ENCODE results near the gene PHTF1.

Gene PHTF1

DNA sequence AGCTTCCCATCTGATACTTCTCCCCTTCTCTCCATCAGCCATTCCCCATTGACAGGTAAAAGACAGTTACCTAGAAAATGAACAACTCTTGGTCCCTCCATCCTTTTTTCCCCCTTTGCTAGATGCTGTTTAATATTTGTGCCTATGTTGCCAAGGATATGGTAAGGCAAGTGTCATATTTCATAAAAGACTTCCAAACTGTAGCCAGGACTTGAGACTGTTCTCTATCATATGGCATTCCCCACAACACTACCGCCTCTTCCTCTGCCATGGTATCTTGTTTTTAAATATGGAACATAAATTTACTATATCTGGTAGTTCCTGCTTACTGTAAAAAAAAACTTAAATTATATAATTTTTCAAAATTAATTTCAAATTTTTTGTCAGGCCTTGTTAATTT, 97.2 kb downstream of the PHTF1 start:
- no peak for DNase-seq

DNA sequence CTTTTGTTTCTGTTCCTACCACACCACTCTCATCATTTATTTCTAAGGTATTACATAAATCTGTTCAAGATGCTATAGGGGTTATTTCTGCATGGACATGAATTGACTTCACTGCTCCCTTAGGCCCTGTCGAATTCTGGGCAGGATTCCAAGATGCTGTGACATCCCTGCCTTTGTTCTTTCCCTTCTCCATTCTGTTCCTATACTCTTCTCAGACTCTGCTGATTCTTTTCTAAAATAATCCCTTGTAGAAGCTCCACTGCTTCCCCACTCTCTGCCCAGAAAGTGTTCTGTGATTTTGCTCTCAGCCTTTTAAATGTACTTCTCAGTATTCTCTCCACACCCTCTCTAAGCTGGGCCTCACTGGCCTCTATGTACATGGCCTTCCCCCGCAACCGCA, 99.2 kb downstream of the PHTF1 start:
- DNase-seq = no peak

GRCh38 chr1:113659556-113659955, 99.7 kb downstream of the PHTF1 start:
- DNase-seq = no peak

- DNase-seq = no peak
Measured at GRCh38 chr1:113659035-113659434, 100.3 kb downstream of the PHTF1 start.

DNA sequence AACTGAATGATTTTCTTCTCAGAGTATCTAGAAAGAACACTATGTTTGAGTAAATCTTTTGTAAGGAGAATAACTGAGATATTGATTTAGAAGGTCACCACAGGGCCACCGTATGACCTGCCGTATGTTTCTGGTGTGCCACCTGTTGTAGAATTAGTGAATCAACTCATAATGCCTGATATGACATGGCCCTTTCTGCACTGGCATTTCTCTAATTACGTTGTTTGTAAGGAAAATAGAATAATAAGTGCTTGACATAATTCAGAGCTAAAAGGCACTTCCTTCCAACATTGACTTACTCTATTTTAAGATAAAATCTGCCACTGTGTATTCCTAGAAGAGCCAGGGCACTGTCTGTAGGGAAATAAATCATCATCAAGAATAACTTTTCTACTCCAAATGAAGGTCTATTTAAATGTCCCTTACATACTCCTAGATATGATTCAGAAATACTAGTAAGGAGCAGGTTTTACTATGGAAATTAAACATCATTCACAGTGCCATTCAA, 101.7 kb downstream of the PHTF1 start:
- DNase-seq = no peak

DNA sequence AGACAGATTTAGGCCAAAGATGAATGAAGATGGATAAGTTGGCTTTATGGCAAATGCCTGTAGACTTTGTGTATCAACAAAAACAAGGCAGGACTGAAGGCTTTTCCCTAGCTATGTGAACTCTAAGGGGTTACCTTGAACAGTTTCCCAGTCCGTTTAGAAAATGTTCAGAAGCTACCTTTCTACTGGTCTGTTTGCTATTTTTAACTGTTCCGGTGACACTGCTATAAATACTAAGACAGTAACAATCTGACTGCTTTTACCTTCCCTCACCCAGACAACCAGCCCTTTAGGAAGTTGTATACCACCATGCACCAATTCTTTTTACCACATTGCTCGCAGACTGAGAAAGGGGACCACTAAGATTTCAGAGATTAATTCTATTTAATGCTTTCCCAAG, 102.2 kb downstream of the PHTF1 start:
- DNase-seq = no peak

- DNase-seq = no peak
Measured at GRCh38 chr1:113654883-113655282, 104.4 kb downstream of the PHTF1 start.

DNA sequence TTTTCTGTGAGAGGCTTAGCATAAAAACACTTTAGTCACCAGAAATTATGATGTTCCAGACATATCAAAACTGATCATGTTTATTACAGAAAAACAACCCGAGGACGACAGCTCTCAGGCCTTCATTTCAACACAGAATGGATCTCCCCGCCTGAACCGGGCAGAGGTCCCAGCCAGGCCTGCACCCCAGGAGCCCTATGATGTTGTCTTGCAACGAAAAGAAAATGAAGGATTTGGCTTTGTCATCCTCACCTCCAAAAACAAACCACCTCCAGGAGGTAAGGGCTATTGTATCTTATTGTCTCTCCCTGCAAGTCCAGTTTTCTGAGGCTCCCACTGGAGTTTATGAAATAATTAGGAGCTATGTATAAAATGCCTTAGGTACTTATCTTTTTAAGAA, 105.5 kb downstream of the PHTF1 start:
- DNase-seq = no peak

- no peak for DNase-seq
Measured at GRCh38 chr1:113652771-113653170, 106.5 kb downstream of the PHTF1 start.

DNA sequence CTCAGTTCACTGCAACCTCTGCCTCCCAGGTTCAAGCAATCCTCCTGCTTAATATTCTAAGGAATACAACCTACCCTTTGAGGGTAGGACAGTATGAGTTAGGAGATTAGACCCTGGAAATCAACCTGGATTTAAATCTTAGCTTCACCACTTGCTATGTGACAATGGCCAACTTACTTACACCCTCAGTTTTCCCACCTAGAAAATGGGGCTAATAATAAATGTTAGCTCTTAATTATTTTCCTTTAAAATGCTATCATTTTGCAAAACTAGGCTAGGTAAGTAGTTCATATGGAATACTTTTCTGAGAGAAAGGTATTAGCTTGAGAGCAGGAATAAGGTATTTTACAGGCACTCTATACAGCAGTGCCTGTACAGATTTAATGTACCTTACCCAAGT, 110.8 kb downstream of the PHTF1 start:
- no peak for DNase-seq

GRCh38 chr1:113647164-113647563, 112.1 kb downstream of the PHTF1 start:
- DNase-seq = no peak

Data from activated T-cell treated with anti-CD3 and anti-CD28 coated beads, Interleukin-2, amount 50 U/mL, for 1 hour (primary cell).